BE2C (cell line): ENCODE data around the gene FAM174C.

Experiments
- DNase-seq: peaks from one replicate; pipeline ENCODE4 v3.0.0-alpha.2; 2020
- H3K27me3 ChIP-seq: fragments of 250-450 bp; sonication (Bioruptor Pico); 2 replicates; pipeline ENCODE4 v1.5.1; 2020; ENCODE audit warnings: mild to moderate bottlenecking
- H3K36me3 ChIP-seq: fragments of 250-450 bp; sonication (Bioruptor Pico); 2 replicates; pipeline ENCODE4 v1.5.1; 2020; ENCODE audit warnings: mild to moderate bottlenecking
- H3K4me1 ChIP-seq: fragments of 250-450 bp; sonication (Bioruptor Pico); 2 replicates; pipeline ENCODE4 v1.5.1; 2020
- H3K4me3 ChIP-seq: 2 replicates; pipeline ENCODE4 v1.5.1; 2011; ENCODE audit warnings: low read depth, low read length
- H3K9me3 ChIP-seq: fragments of 250-450 bp; sonication (Bioruptor Pico); 2 replicates; pipeline ENCODE4 v1.5.1; 2020
- TF ChIP-seq, protein P1 (sequence below): IDR thresholded peaks from 2 replicates; pipeline ENCODE4 v1.5.1; 2012; ENCODE audit warnings: mild to moderate bottlenecking, low read depth, low read length

Gene FAM174C

DNA sequence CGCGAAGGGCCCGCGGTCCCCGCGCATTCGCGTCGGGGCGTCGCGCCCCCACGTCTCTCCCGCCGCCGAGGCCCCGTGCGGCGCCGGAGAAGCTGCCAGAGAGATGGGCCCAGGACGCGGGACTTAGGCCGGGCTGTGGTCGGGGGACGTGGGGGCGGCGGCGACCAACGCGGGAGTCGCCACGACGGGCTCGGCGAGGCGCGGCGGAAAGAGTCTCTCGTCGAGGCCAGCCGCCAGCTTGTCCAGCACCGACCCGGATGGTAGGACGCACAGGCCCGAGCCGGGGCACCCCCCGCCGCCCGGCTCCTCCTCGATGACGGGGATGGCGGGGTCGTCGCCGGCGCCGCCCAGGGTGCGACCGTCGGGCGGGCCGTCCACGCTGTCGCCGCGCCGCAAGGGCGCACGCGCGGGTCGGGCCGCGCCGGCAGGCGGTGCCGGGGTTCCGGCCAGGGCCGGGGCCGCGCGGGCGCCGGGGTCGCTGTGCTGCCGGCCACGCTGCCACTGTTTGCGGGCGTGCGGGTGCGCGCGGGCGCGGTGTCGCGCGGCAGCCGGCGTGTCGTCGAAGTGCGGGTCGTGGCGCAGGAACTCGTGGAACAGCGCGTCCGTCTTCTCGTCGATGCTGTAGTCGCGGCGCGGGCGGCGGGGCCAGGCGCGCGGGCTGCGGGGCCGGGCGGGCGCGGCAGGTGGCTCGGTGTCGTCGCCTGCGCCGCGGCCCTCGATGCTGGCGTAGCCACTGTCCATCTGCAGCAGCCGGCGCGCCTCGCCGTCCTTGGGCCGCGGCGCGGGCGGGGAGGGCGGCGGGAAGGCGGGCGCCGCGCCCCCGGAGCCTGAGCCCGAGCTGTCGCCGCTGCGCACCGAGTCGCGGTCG, 46.0 kb upstream of the FAM174C start:
- H3K36me3 ChIP-seq: peaks cover 42% of the 10 kb centered on the region
- TF ChIP-seq, protein P1, sequence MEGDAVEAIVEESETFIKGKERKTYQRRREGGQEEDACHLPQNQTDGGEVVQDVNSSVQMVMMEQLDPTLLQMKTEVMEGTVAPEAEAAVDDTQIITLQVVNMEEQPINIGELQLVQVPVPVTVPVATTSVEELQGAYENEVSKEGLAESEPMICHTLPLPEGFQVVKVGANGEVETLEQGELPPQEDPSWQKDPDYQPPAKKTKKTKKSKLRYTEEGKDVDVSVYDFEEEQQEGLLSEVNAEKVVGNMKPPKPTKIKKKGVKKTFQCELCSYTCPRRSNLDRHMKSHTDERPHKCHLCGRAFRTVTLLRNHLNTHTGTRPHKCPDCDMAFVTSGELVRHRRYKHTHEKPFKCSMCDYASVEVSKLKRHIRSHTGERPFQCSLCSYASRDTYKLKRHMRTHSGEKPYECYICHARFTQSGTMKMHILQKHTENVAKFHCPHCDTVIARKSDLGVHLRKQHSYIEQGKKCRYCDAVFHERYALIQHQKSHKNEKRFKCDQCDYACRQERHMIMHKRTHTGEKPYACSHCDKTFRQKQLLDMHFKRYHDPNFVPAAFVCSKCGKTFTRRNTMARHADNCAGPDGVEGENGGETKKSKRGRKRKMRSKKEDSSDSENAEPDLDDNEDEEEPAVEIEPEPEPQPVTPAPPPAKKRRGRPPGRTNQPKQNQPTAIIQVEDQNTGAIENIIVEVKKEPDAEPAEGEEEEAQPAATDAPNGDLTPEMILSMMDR: no peak
- H3K4me1 ChIP-seq: peaks cover 10% of the 10 kb centered on the region
- no peak overlapping the region for H3K4me3 ChIP-seq
- DNase-seq: no peak
- H3K9me3 ChIP-seq: no peaks in the 10 kb centered on the region
- no peaks in the 10 kb centered on the region for H3K27me3 ChIP-seq

DNA sequence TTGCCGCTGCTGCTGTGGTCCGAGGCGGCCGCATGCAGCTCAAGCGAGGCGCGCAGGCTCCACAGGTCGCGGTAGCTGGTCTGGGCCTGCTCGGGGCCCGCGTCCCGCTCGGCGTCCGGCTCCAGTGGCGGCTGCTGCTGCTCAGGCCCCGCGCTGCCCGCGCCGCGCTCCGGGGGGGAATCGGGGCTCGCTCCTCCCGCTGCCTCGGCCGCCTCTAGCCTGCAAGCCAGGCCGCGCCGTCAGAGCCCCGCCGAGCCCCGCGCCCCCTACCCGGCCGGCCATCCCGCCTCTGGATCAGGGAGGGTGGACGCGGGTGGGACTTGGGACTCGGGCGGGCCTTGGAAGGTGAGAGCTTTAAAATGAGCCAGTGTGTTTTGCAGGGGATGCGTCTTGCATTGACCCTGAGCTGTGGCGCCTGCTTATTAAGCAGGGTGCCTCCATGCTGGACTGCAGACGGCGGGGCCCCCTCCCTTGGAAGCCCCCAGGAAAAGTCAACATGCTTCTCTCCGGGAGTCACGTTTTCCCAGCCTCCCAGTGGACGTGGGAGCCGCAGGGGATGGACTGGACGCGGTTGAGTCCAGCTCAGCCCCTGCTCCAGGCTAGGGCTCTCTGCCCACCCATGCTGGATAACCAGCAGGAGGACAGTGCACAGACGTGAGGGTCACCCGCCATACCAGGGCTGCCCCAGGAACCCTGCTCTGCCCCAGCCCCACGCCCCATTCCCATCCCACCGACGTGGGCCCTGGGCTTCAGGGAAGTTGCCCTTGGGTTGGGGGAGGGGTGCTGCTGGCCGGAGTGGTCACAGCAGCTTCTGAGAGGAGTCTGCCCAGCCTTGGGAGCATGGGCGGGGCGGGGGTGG, 45.2 kb upstream of the FAM174C start:
- DNase-seq: no peak
- no peaks in the 10 kb centered on the region for H3K9me3 ChIP-seq
- TF ChIP-seq, protein P1: no peak
- H3K27me3 ChIP-seq: no peaks in the 10 kb centered on the region
- H3K4me3 ChIP-seq: no peak overlapping the region
- peaks cover 43% of the 10 kb centered on the region for H3K36me3 ChIP-seq
- peaks cover 10% of the 10 kb centered on the region for H3K4me1 ChIP-seq

DNA sequence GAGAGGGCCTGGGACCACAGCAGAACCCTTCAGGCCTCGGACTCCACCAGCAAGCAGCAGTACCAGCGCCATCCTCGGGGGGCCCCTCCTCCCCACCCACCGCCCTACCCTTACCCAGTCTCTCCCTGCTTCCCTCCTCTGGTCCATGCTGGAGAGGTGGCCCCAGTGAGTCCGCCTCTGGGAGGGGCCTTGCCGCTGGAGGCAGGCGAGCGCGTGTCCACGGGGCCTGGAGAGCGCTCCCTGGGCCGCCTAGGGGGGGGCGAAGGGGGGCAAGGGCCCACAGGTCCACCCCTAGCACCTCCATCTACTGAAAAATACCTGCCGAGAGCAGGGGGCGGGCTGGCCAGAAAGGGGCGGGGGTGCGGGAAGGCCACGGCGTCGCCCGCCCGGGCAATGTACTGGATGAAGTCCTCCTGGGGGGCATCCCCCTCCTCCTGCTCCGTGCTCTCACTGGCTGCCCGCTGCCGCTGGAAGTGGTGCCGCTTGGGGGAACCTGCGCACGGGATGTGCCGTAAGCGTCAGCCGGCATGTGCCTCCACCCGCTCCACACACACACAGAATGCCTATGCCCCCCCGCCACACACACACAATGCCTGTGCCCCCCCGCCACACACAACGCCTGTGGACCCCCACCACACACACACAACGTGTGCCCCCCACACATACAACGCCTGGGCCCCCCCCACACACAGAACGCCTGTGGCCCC, 44.4 kb upstream of the FAM174C start:
- Histone ChIP-seq H3K4me3 (no peak overlapping the region), H3K36me3 (peaks cover 42% of the 10 kb centered on the region), H3K9me3 (no peaks in the 10 kb centered on the region), H3K27me3 (no peaks in the 10 kb centered on the region), H3K4me1 (peaks cover 10% of the 10 kb centered on the region)
- no peak for DNase-seq
- TF ChIP-seq, protein P1: no peak

- Histone ChIP-seq H3K27me3 (no peaks in the 10 kb centered on the region), H3K36me3 (peaks cover 32% of the 10 kb centered on the region), H3K4me3 (no peak overlapping the region), H3K4me1 (peaks cover 10% of the 10 kb centered on the region), H3K9me3 (no peaks in the 10 kb centered on the region)
- DNase-seq: no peak
- TF ChIP-seq, protein P1: no peak
Measured at GRCh38 chr19:1231729-1232637, 43.3 kb upstream of the FAM174C start.

DNA sequence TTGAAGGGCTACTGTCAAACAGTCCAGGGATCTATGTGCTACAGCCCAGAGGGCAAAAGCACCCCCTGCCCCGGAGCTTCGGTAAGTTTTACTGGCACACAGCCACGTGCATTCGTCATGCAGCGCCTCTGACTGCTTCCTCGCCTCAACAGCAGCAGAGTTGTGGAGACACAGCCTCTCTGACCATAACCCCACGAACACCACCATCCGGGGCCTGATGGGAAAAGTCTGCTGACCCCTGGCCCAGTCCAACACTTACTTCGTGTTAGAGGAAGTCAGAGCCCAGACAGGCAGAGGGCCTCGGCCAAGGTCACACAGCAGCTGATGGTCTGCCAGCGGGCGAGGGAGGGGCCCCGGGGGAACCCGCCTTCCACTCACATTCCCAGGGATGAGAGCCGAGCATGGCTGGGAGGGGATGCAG, 42.7 kb upstream of the FAM174C start:
- no peak for DNase-seq
- Histone ChIP-seq H3K4me3 (no peak overlapping the region), H3K9me3 (no peaks in the 10 kb centered on the region), H3K27me3 (no peaks in the 10 kb centered on the region), H3K4me1 (peaks cover 10% of the 10 kb centered on the region), H3K36me3 (peaks cover 25% of the 10 kb centered on the region)
- TF ChIP-seq, protein P1: no peak
